IMR-90 (cell line): Measurements from ENCODE around the gene KLF11. TPM values are rescaled to one million over a fixed set of nuclear protein-coding genes. Genes with fewer than 3 reads are reported as not detected.

ENCODE experiments used
- ATAC-seq: fragments of 200-7000 bp; cut with Tn5 transposase; 2 replicates; pipeline ENCODE4 v1.9.1; 2020; ENCODE audit warnings: low read depth, mild to moderate bottlenecking, moderate library complexity
- BruUV-seq: library from RNA; stranded (reverse); fragments of 400-500 nt; replicated peaks from 2 replicates; lab custom pipeline; 2021; lab: Mats Ljungman, UMichigan
- CTCF ChIA-PET: fragments of 300-600 bp; formaldehyde crosslinking; extraction: SDS; loops from one replicate; lab custom pipeline; 2021; ENCODE audit warnings: antibody characterized with exemption; lab: Yijun Ruan, JAX
- POLR2A ChIA-PET: fragments of 300-600 bp; sonication (Branson Sonifier 250); formaldehyde crosslinking; loops from one replicate; lab custom pipeline; 2022; ENCODE audit warnings: antibody characterized with exemption; ENCODE audit not compliant: unreplicated experiment; lab: Charles Lee
- DNase-seq: peaks from one replicate; pipeline ENCODE4 v3.0.0; 2013
- H2AFZ ChIP-seq: replicated peaks from 2 replicates; pipeline ENCODE3; 2013; ENCODE audit warnings: low read length, mild to moderate bottlenecking; ENCODE audit not compliant: poor library complexity
- H2AK5ac ChIP-seq: 2 replicates; pipeline ENCODE4 v1.6.1; 2013; ENCODE audit warnings: low read depth, low read length, inconsistent platforms
- H2AK9ac ChIP-seq: replicated peaks from 2 replicates; pipeline ENCODE3; 2013; ENCODE audit warnings: mild to moderate bottlenecking, low read depth, low read length, moderate library complexity; ENCODE audit not compliant: poor library complexity
- H2BK120ac ChIP-seq: 2 replicates; pipeline ENCODE4 v1.6.1; 2013; ENCODE audit warnings: low read depth, low read length, inconsistent platforms
- H2BK15ac ChIP-seq: 3 replicates; pipeline ENCODE4 v1.6.1; 2013; ENCODE audit warnings: low read depth, low read length, inconsistent platforms
- H2BK20ac ChIP-seq: 2 replicates; pipeline ENCODE4 v1.6.1; 2013; ENCODE audit warnings: low read depth, mild to moderate bottlenecking, inconsistent platforms, low read length, moderate library complexity
- H2BK5ac ChIP-seq: 2 replicates; pipeline ENCODE4 v1.6.1; 2013; ENCODE audit warnings: mild to moderate bottlenecking, low read depth, low read length, inconsistent platforms; ENCODE audit not compliant: poor library complexity, severe bottlenecking
- H3K14ac ChIP-seq: replicated peaks from 2 replicates; pipeline ENCODE4 v1.6.1; 2013; ENCODE audit warnings: low read depth, low read length, inconsistent platforms
- H3K18ac ChIP-seq: 2 replicates; pipeline ENCODE4 v1.6.1; 2013; ENCODE audit warnings: low read depth, low read length, control low read depth
- H3K23ac ChIP-seq: 2 replicates; pipeline ENCODE4 v1.6.1; 2013; ENCODE audit warnings: low read depth, low read length, inconsistent platforms
- H3K27ac ChIP-seq: 2 replicates; pipeline ENCODE4 v1.5.1; 2013; ENCODE audit warnings: mild to moderate bottlenecking, control low read depth, low read length; ENCODE audit not compliant: insufficient read depth
- H3K27me3 ChIP-seq: 2 replicates; pipeline ENCODE4 v1.6.1; 2013; ENCODE audit warnings: low read length; ENCODE audit not compliant: control insufficient read depth, insufficient read depth
- H3K36me3 ChIP-seq: 2 replicates; pipeline ENCODE4 v1.6.1; 2013; ENCODE audit warnings: low read length, mixed read lengths; ENCODE audit not compliant: control insufficient read depth, insufficient read depth
- H3K4ac ChIP-seq: 2 replicates; pipeline ENCODE4 v1.6.1; 2013; ENCODE audit warnings: low read depth, low read length, inconsistent platforms
- H3K4me1 ChIP-seq: 2 replicates; pipeline ENCODE4 v1.6.1; 2013; ENCODE audit warnings: low read length, mixed read lengths; ENCODE audit not compliant: control insufficient read depth, insufficient read depth
- H3K4me2 ChIP-seq: 2 replicates; pipeline ENCODE4 v1.6.1; 2013; ENCODE audit warnings: low read depth, mild to moderate bottlenecking, control low read depth, low read length, moderate library complexity
- H3K4me3 ChIP-seq: 2 replicates; pipeline ENCODE4 v1.5.1; 2013; ENCODE audit warnings: low read depth, mild to moderate bottlenecking, control low read depth, low read length, moderate library complexity; ENCODE audit not compliant: insufficient read depth
- H3K56ac ChIP-seq: 2 replicates; pipeline ENCODE4 v1.6.1; 2013; ENCODE audit warnings: low read length, inconsistent platforms; ENCODE audit not compliant: insufficient read depth; ENCODE audit errors: extremely low read depth
- H3K79me1 ChIP-seq, 2 experiments: 2 replicates each; pipeline ENCODE4 v1.6.1; 2013; ENCODE audit warnings: low read length in 2 of 2, inconsistent platforms in 1 of 2, low read depth in 1 of 2
- H3K9ac ChIP-seq: 2 replicates; pipeline ENCODE4 v1.6.1; 2013; ENCODE audit warnings: low read depth, low read length, control low read depth
- H3K9me1 ChIP-seq: 2 replicates; pipeline ENCODE4 v1.6.1; 2013; ENCODE audit warnings: low read length, inconsistent platforms; ENCODE audit not compliant: insufficient read depth
- H3K9me3 ChIP-seq: 2 replicates; pipeline ENCODE4 v1.6.1; 2013; ENCODE audit warnings: low read length; ENCODE audit not compliant: control insufficient read depth, insufficient read depth
- H4K20me1 ChIP-seq: 2 replicates; pipeline ENCODE4 v1.6.1; 2013; ENCODE audit warnings: low read length, inconsistent platforms; ENCODE audit not compliant: insufficient read depth
- H4K5ac ChIP-seq: 2 replicates; pipeline ENCODE4 v1.6.1; 2013; ENCODE audit warnings: mild to moderate bottlenecking, low read depth, low read length, control low read depth
- H4K8ac ChIP-seq, 2 experiments: 2 replicates each; pipeline ENCODE4 v1.6.1; 2013; ENCODE audit warnings: low read depth in 2 of 2, low read length in 2 of 2, control low read depth in 1 of 2, inconsistent platforms in 1 of 2
- H4K91ac ChIP-seq: 2 replicates; pipeline ENCODE4 v1.6.1; 2013; ENCODE audit warnings: low read depth, low read length, inconsistent platforms; ENCODE audit not compliant: insufficient read depth
- BHLHE40 ChIP-seq: fragments of 150-350 bp; IDR thresholded peaks from 2 replicates; pipeline ENCODE4 v1.6.1; 2016; ENCODE audit warnings: mild to moderate bottlenecking, low read depth, low read length
- CEBPB ChIP-seq: IDR thresholded peaks from 2 replicates; pipeline ENCODE4 v1.6.1; 2012; ENCODE audit warnings: low read depth, low read length, improper control_type of control experiment
- ELK1 ChIP-seq: fragments of 150-350 bp; IDR thresholded peaks from 2 replicates; pipeline ENCODE4 v1.6.1; 2016; ENCODE audit warnings: low read depth, mild to moderate bottlenecking, low read length, moderate library complexity, borderline replicate concordance
- FOS ChIP-seq: fragments of 150-350 bp; IDR thresholded peaks from 2 replicates; pipeline ENCODE4 v1.6.1; 2016; ENCODE audit warnings: low read depth, low read length
- MAFK ChIP-seq: IDR thresholded peaks from 2 replicates; pipeline ENCODE4 v1.6.1; 2012; ENCODE audit warnings: low read depth, low read length, improper control_type of control experiment
- RAD21 ChIP-seq: IDR thresholded peaks from 2 replicates; pipeline ENCODE4 v1.6.1; 2012; ENCODE audit warnings: low read length, improper control_type of control experiment
- RCOR1 ChIP-seq: IDR thresholded peaks from 2 replicates; pipeline ENCODE4 v1.6.1; 2012; ENCODE audit warnings: mild to moderate bottlenecking, low read length, improper control_type of control experiment; ENCODE audit not compliant: insufficient replicate concordance
- WGBS, 2 experiments: methylation state at CpG; one replicate each; pipeline versions ENCODE4 v1.1.5 to v1.1.7; 2013; ENCODE audit warnings: missing lambda C conversion rate in 2 of 2; ENCODE audit not compliant: insufficient read length in 1 of 2; ENCODE audit errors: extremely low coverage in 2 of 2; 5-methylcytosine and 5-hydroxymethylcytosine counted together
- dilution Hi-C: fragments of 300-500 bp; cut with HindIII; formaldehyde crosslinking; loops from one replicate; pipeline ENCODE4 v1.14.3; 2018; ENCODE audit warnings: low sequenced_read_pairs; ENCODE audit not compliant: unreplicated experiment
- in situ Hi-C: fragments of 300-500 bp; cut with MboI; formaldehyde crosslinking; loops from 3 replicates; pipeline ENCODE4 v1.14.3; 2019; ENCODE audit warnings: low sequenced_read_pairs, inconsistent platforms, mixed read lengths
- intact Hi-C: fragments of 100-400 bp; cut with micrococcal nuclease; formaldehyde crosslinking; loops from 2 replicates; pipeline ENCODE4 v1.10.0; 2022
- polyA plus RNA-seq, 3 experiments: library from polyadenylated mRNA; depleted of rRNA; stranded (reverse); fragments of >200 nt; gene quantifications; 2 replicates each; pipeline ENCODE4 v1.2.3, GENCODE V29; 2012; ENCODE audit warnings: low replicate concordance in 1 of 3
- total RNA-seq: library from RNA; depleted of rRNA; stranded (reverse); fragments of >200 nt; gene quantifications from 2 replicates; pipeline ENCODE4 v1.2.3, GENCODE V29; 2012
- TF ChIP-seq, protein P1 (sequence below): fragments of 150-350 bp; IDR thresholded peaks from 2 replicates; pipeline ENCODE4 v1.6.1; 2017; ENCODE audit warnings: mild to moderate bottlenecking, antibody characterized with exemption, low read length, low read depth

Gene KLF11
- total and polyA plus RNA-seq, 2 of the 4 experiments (the other 2 are of a cell fraction): 2.0 to 2.4 TPM

GRCh38 chr2:10019174-10019573, 24.2 kb upstream of the KLF11 start:
- H4K20me1 ChIP-seq: no peaks in the 10 kb centered on the region
- H4K8ac ChIP-seq: no peak overlapping the region
- no peak overlapping the region for H3K27ac ChIP-seq
- H3K56ac ChIP-seq: no peak overlapping the region
- 0 out of 2 replicates have a peak, but pooled peaks cover 6% of the 10 kb centered on the region for H3K9me1 ChIP-seq
- TF ChIP-seq ELK1 (no peak), BHLHE40 (no peak), CEBPB (peak; percentile 71), RAD21 (no peak), RCOR1 (no peak), FOS (no peak), MAFK (no peak)
- TF ChIP-seq, protein P1, sequence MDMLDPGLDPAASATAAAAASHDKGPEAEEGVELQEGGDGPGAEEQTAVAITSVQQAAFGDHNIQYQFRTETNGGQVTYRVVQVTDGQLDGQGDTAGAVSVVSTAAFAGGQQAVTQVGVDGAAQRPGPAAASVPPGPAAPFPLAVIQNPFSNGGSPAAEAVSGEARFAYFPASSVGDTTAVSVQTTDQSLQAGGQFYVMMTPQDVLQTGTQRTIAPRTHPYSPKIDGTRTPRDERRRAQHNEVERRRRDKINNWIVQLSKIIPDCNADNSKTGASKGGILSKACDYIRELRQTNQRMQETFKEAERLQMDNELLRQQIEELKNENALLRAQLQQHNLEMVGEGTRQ: no peak
- no peak overlapping the region for H3K4me2 ChIP-seq
- H4K91ac ChIP-seq: no peak overlapping the region
- no TSS peak for BruUV-seq
- peaks cover 8% of the 10 kb centered on the region; the same call in 1 of the 2 replicates for H3K27me3 ChIP-seq
- H3K4me1 ChIP-seq: peaks cover 2% of the 10 kb centered on the region; the same call in 1 of the 2 replicates
- H2AK9ac ChIP-seq: peak overlapping the region; percentile 90
- H2BK5ac ChIP-seq: no peak overlapping the region
- no peak overlapping the region for H3K14ac ChIP-seq
- DNase-seq: peak; percentile 37
- H2AK5ac ChIP-seq: no peak overlapping the region
- H3K9me3 ChIP-seq: peaks cover 5% of the 10 kb centered on the region
- H3K4me3 ChIP-seq: no peak overlapping the region
- no peaks in the 10 kb centered on the region for H3K79me1 ChIP-seq
- no peak overlapping the region; the same call in 1 of the 2 replicates for H3K4ac ChIP-seq
- 92% methylated on average over 2 of the region's 8 CpGs; no CpG with 5 or more reads in 1 of the 2 experiments for WGBS, 2 experiments
- in situ Hi-C loops (no loop called here), intact Hi-C loops (no loop called here), dilution Hi-C loops (no loop called here)
- no peak overlapping the region for H4K5ac ChIP-seq
- ATAC-seq: no peak; the same call in 1 of the 2 replicates
- no peak overlapping the region for H2BK20ac ChIP-seq
- POLR2A ChIA-PET: no interaction called here
- no peaks in the 10 kb centered on the region for H3K36me3 ChIP-seq
- no peak overlapping the region for H3K23ac ChIP-seq
- H2AFZ ChIP-seq: peak overlapping the region; percentile 49
- H2BK15ac ChIP-seq: no peak overlapping the region
- CTCF ChIA-PET: no interaction called here
- peak overlapping the region; percentile 33; the same call in 1 of the 2 replicates for H3K18ac ChIP-seq
- H3K9ac ChIP-seq: no peak overlapping the region
- no peak overlapping the region for H2BK120ac ChIP-seq
